H7 (cell line): ENCODE results near the gene DEGS2. TPM values are rescaled to one million over a fixed set of nuclear protein-coding genes. Genes with fewer than 3 reads are reported as not detected.
A peak's percentile ranks its signal among the peaks of the same experiment; 100 is the strongest.
"Not testable (repeated sequence)": the region's sequence is repeated elsewhere in the genome, so short reads cannot be mapped to it uniquely, and the experiment has no call there.

Source experiments
- DNase-seq: peaks from one replicate; pipeline ENCODE4 v3.0.0; 2012
- H3K27me3 ChIP-seq: 2 replicates; pipeline ENCODE4 v1.6.0; 2011; ENCODE audit warnings: mild to moderate bottlenecking, low read length; ENCODE audit not compliant: control insufficient read depth, insufficient read depth
- H3K36me3 ChIP-seq: replicated peaks from 2 replicates; pipeline ENCODE4 v1.5.1; 2011; ENCODE audit warnings: low read length; ENCODE audit not compliant: control insufficient read depth, insufficient read depth
- H3K4me3 ChIP-seq: 2 replicates; pipeline ENCODE4 v1.5.1; 2011; ENCODE audit warnings: low read depth, mild to moderate bottlenecking, control low read depth, low read length, moderate library complexity; ENCODE audit not compliant: insufficient read depth
- total RNA-seq: library from RNA; depleted of rRNA; stranded (reverse); fragments of >200 nt; shearing (Covaris generic); gene quantifications from 2 replicates; pipeline ENCODE4 v1.2.3, GENCODE V29; 2014

The DEGS2 gene
- total RNA-seq, 1 experiment from 2014 or later: not detected

DNA sequence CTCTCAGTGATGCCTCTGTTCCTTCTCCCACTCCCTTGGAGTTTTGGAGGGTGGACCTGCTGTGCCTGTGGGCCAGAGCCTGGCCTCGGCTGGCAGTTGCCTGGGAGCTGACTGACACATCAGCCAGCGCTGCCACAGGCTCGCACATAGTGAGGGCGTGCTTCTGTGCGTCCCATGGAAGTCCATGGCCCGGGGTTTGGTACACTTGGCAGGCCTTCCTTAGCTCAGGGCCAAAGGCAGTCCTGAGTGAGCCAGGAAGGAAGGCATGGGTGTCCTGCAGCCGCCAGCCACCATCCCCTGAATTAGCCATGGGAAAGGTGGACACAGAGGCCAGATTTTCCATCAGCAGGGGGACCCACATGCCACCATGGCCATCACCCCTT lies 1.1 kb upstream of the DEGS2 start:
- no peak overlapping the region for H3K4me3 ChIP-seq
- H3K27me3 ChIP-seq: peaks cover 48% of the 10 kb centered on the region
- no peaks in the 10 kb centered on the region for H3K36me3 ChIP-seq
- DNase-seq: no peak

DNA sequence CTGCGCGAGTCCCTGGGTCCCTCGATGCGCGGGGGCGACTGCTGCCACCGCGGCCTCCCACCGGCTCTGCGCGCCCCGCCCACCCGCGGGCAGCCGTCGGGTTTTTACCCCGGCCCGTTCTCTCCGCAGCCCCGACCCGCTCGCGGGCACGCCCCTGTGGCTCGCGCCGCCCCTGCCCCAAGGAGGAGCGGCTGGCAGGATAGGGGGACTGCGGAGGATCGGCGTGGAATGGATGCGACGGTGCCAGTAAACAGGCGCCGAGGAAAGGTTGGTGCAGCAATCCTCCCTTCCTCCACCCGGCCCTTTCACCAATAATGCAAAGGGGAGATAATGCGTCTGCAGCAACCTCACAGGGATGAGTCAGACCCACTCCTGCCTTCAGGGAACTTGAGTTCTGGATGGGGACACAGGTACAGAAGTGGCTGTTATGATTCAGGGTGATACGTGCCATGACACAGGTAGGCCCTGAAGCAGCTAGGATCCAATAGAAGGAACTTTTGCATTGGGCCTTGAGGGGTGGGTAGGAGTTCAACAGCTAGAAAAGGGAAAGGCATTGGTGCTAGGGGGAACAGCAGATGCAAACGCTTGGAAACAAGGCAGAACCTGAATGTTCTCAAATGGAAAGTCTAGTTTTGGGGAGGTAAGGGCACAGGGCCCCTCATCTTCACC lies 554 bp upstream of the DEGS2 start:
- peak; percentile 93 for DNase-seq
- H3K36me3 ChIP-seq: no peaks in the 10 kb centered on the region
- H3K4me3 ChIP-seq: peak overlapping the region; percentile 55
- H3K27me3 ChIP-seq: peaks cover 48% of the 10 kb centered on the region

DNA sequence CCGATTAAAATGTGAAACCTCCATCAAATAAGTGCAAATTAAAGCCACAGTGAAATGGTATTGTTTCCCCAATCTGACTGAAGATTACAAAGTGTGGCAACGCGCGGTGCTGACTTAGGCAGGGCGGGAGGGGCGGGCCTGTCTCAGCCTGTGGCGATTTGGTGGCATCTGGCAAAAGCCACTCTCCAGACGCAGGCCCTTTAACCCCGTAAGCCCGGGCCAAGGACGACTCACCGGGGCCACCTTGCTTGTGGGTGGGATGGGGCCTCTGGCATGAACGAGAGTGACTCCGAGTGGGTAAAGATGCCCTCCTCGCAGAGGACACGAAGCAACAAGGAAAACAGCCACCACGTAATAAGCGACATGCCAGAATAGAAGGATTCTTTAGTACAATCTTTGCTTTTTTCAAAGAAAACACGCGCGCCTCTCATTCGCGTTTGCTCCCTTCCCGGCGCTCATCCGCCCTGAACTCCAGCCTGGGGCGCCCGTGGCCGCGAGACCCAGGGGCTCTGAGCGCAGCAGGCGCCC lies 815 bp downstream of the DEGS2 start:
- peak overlapping the region; percentile 49; the same call in 1 of the 2 replicates for H3K4me3 ChIP-seq
- H3K36me3 ChIP-seq: no peaks in the 10 kb centered on the region
- H3K27me3 ChIP-seq: peaks cover 48% of the 10 kb centered on the region
- peak; percentile 71 for DNase-seq

DNA sequence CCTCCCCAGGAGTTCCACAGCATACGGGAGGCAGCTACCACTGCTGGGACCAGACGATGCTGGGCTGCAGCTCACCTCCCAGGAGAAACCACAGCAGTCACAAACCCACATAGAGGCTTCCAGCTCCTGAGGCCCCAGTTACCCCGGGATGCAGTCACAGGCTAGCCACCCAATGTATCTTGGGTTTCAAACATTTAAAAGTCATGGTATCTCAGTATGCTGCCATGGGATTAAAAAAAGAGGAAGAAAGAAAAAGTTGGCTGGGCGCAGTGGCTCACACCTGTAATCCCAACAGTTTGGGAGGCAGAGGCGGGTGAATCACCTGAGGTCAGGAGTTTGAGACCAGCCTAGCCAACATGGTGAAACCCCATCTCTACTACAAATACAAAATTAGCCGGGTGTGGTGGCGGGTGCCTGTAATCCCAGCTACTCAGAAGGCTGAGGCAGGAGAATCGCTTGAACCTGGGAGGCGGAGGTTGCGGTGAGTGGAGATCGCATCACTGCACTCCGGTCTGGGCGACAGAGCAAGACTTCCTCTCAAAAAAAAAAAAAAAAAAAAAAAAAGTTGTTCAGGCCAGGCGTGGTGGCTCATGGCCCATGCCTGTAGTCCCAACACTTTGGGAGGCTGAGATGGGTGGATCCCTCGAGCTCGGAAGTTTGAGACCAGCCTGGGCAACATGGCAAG lies 1.8 kb downstream of the DEGS2 start:
- H3K27me3 ChIP-seq: peaks cover 48% of the 10 kb centered on the region
- not testable (repeated sequence) for H3K36me3 ChIP-seq, H3K4me3 ChIP-seq, DNase-seq

DNA sequence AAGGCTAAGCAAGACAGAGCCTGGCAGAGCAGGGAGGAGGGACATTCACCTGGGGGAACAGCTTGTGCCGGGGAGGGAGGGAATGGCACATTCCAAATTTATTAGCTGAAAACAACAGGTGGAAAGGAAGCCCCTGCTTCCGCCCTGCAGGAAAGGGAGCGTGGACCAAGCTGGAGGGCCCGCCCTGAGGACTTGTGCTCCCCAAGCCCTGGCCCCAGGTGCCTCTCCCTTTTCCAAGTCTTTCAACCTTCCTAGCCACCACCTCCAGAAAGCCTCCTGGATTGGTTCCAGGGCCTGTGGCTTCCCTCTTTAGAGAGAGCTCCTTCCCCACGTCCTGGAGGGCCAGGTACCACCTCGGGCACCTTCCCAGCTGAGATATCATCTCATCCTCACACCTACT lies 2.7 kb downstream of the DEGS2 start:
- Histone ChIP-seq H3K27me3 (peaks cover 48% of the 10 kb centered on the region), H3K4me3 (no peak overlapping the region), H3K36me3 (no peaks in the 10 kb centered on the region)
- no peak for DNase-seq

DNA sequence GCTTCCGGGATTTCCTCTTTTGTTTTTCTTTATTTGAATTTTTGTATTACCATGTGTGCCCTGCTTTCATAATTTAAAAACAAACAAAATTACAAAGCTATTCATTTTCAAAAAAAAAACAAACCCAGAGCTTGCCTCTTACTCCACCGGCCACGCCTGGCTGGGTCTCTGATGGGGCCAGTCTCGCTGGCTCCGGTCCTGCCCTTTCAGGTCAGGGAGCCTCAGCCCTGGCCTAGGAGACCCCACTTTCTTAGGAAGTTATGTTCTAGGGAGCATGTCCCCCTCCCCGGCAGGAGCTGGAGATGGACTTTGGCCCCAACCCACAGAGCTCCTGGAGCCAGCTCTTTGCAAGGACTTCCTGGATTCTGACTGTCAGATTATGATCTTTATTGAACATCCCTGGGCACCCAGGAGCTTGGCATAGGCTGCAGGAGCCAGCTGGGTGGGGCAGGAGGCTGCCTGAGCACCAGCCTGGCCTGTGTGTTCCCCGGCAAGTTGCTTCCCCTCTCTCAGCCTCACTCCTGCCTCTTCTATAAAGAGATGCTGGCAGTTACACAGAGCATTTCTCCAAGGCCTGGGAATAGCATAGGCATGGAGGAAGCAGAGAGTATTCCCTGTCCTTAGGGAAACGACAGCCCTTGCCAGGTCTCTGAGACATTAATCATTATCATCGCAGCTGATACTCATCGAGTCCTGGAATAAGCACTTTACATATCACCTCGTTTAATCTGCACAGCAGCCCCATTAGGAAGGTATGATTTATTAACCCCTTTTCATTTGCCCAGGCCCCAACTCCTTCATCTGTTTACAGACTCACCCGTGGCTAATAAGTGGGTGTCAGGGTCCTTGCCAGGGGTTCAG lies 3.5 kb downstream of the DEGS2 start:
- Histone ChIP-seq H3K27me3 (peaks cover 43% of the 10 kb centered on the region), H3K36me3 (no peaks in the 10 kb centered on the region), H3K4me3 (no peak overlapping the region)
- no peak for DNase-seq

DNA sequence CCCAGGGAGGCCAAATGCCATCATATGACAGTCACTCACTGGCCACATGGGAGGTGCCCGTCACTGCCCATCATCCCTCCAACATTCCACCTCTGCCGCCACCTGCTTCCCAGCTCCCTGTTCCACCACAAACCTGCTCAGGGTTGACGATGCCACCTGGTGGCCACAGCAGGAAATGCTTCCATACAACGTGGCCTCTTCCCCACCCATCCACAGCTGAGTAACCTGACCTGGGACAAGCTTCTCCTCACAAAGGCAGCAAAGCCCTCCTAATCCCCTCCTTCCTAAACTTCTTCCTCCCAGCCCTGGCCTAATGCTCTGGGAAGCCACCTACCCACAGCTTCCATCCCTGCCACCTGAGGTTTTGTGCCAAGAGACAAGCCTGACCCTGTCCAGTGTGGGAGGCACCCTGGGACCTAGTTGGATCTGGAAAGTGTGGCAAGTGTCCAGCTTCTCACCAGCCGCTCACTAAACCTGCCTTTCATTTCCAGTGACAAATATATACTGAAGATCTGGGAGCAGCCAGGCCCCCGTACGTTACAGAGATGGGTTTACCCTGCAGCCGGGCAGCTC lies 4.3 kb downstream of the DEGS2 start:
- DNase-seq: peak; percentile 94
- Histone ChIP-seq H3K4me3 (no peak overlapping the region), H3K36me3 (no peaks in the 10 kb centered on the region), H3K27me3 (peaks cover 34% of the 10 kb centered on the region)

DNA sequence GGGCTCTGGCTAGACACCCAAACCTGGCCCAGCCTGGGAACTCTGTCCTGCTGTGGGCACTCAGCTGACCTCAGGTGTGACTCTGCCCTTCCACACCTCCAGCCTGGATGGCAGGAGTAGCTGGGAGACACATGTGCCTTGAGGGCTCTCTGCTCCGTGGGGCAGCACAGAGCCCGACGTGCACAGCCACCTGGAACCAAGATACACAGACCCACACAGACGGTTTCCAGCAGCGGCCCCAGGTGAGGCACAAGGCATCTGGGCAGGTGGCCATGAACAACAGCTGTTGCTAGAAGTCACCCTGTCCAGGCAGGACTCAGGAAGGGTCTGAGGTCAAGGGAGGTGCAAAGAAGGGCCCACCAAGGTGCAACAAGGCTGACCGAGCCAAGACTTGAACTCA lies 5.9 kb downstream of the DEGS2 start:
- no peak for DNase-seq
- Histone ChIP-seq H3K4me3 (no peak overlapping the region), H3K36me3 (no peaks in the 10 kb centered on the region), H3K27me3 (peaks cover 19% of the 10 kb centered on the region)

DNA sequence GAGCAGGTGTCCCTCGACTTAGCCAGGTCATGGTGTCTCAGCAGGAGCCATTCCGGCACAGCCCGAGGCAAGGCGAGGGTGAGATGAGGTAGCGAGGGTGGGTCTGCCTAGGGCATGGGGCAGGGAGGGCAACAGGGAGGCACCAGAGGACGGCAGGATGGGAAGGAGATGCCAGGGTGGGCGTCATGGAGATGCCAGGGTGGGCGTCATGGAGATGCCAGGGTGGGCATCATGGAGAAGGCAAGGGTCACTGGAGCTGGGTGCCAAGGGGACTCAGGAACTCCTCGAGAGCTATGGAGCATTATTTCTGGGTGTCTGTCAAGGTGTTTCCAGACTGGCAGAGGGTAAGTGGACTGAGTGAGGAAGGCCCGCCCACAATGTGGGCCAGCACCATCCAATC lies 7.4 kb downstream of the DEGS2 start:
- no peak for DNase-seq
- Histone ChIP-seq H3K27me3 (peaks cover 7% of the 10 kb centered on the region; the same call in 1 of the 2 replicates), H3K4me3 (no peak overlapping the region), H3K36me3 (no peaks in the 10 kb centered on the region)

DNA sequence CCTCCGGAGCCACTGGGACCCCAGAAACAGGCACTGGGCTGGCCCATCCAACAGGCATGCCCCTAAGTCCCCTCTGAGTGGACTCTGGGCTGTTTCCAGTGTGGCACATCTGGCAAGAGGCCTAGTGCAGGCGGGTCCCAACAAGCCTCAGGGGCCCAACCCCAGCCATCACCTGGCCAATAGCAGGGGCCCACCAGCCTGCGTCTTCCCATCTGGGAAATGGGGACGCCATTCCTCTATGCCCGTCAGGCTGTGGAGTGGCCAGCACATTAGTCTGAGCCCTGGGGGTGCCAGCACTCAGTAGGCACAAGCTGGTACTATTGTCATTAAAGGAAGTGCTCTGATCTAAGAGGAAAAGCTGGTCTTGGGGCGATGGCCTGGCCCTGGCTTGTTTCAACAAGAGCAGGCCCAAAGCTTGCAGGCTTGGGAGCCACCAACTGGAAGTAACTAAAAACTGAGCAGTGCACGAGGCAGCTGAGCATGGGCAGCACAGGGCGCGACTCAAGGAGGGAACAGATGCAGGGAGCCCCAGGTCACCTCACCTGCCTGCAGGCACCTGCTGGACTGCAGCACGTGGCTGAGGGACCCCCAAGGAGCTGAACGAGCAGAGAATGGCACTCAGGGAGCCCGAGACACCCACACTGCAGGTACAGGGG lies 8.4 kb downstream of the DEGS2 start:
- DNase-seq: no peak
- Histone ChIP-seq H3K27me3 (peaks cover 1% of the 10 kb centered on the region; the same call in 1 of the 2 replicates), H3K4me3 (no peak overlapping the region), H3K36me3 (no peaks in the 10 kb centered on the region)

DNA sequence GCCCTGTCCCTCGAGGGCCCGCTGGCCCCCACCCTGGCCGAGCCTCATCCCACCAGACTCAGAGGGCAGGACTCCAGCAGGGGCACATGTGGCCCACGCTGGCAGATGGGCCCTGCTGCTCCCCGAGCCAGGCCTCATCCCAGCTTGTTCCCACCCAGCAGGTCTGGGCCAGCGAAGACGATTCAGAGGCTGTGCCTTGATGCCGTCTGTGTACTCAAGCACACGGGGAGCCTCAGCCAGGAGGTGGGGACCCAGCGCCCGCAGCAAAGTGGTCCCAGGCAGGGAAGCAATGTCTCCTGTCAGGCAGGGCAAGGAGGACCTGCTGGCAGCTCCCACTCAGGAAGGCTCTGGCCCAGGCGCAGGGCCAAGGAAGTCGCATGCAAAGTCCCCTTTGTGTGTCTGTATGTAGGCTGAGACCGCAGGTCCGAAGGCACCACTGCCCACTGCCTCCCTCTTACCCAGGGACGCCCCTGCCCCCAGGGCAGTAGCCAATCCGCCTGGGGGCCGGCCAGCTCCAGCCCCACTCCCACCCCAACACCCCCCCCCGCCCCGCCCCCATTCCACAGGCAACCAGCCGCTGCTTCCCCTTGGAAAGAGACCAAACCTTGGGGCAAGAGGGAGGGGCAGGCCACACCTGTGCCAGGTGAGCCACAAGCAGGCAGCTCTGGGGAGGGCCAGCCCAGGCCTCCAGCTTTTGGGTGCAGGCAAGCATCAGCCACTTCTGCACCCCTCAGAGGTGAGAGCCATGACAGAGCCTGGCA lies 9.4 kb downstream of the DEGS2 start:
- Histone ChIP-seq H3K27me3 (no peaks in the 10 kb centered on the region; the same call in 1 of the 2 replicates), H3K4me3 (no peak overlapping the region), H3K36me3 (no peaks in the 10 kb centered on the region)
- peak; percentile 67 for DNase-seq

DNA sequence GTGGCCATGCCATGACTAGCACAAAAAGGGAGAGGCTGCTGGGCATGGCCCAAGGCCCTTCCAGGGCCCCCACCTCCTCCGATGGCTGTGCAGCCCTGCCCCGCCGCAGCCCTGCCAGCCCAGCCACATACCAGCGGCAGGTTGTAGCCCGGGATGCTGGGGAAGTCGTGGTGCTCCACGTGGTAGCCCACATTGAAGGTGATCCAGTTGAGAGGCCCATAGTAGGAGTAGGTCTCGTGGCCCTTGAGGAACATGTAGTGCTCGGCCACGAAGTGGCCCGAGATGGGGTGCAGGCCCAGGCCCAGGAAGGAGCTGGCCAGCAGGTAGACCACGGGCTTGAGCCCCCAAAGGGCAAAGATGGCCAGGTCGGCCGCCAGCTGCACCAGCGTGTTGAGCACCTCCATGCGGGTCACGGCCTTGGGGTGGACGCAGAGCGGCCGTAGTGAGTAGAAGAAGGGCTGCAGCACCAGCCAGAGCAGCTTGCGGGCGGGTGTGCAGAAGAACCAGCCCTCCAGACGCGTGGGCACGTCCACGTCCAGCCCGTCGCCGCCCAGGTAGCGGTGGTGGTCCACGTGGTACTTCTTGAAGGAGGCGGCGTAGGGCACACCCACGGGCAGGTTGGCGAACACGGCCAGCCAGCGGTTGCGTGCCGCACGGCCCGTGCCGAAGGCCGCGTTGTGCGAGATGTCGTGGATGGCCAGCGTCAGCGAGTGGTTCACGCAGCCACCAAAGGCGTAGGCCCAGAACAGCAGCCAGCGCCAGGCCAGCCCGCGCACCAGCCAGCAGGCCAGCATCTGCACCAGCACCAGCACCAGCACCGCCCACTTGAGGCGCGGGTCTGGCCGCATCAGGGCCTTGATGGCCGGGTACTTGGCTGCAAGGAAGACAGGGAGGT lies 10.4 kb downstream of the DEGS2 start:
- H3K4me3 ChIP-seq: no peak overlapping the region
- no peaks in the 10 kb centered on the region for H3K27me3 ChIP-seq
- DNase-seq: no peak
- no peaks in the 10 kb centered on the region for H3K36me3 ChIP-seq
